HCT116 (cell line): ENCODE data around the gene HIVEP2. TPM values are rescaled to one million over a fixed set of nuclear protein-coding genes. Genes with fewer than 3 reads are reported as not detected.

Source experiments
- ATAC-seq: fragments of 200-7000 bp; cut with Tn5 transposase; 2 replicates; pipeline ENCODE4 v1.9.1; 2020; ENCODE audit warnings: mild to moderate bottlenecking, moderate library complexity
- BruUV-seq: library from RNA; stranded (reverse); fragments of 400-500 nt; replicated peaks from 2 replicates; lab custom pipeline; 2021; lab: Mats Ljungman, UMichigan
- CTCF ChIA-PET: fragments of 300-600 bp; sonication (Branson Sonifier 250); formaldehyde crosslinking; loops from one replicate; lab custom pipeline; 2021; ENCODE audit warnings: antibody characterized with exemption; lab: Charles Lee
- POLR2A ChIA-PET: fragments of 300-600, 350-600 bp; sonication (Branson Sonifier 250); formaldehyde crosslinking; loops from one replicate; lab custom pipeline; 2021; ENCODE audit warnings: antibody characterized with exemption; lab: Charles Lee
- RAD21 ChIA-PET, 2 experiments: fragments of 300-600 bp; sonication (Branson Sonifier 250); formaldehyde crosslinking; loops; one replicate each; lab custom pipeline; 2023; ENCODE audit warnings: low total read pairs in 2 of 2; ENCODE audit not compliant: uncharacterized antibody in 2 of 2, unreplicated experiment in 2 of 2, low non-redundant PET in 1 of 2; lab: Charles Lee
- DNase-seq: peaks from one replicate; pipeline ENCODE4 v3.0.0-alpha.2; 2010; ENCODE audit warnings: low read depth, low spot score
- H2AFZ ChIP-seq: fragments of 200-600 bp; shearing (Covaris generic), sonication (generic); 2 replicates; pipeline ENCODE4 v1.6.1; 2017; ENCODE audit warnings: low read depth, mixed run types, mixed read lengths, antibody characterized with exemption, low read length; ENCODE audit not compliant: poor library complexity, severe bottlenecking
- H3K27ac ChIP-seq: 2 replicates; pipeline ENCODE4 v1.5.1; 2012; ENCODE audit warnings: low read depth, low read length
- H3K27me3 ChIP-seq: fragments of 200-600 bp; sonication (generic); 2 replicates; pipeline ENCODE4 v1.6.1; 2016; ENCODE audit warnings: mixed run types, low read length, mixed read lengths; ENCODE audit not compliant: insufficient read depth
- H3K36me3 ChIP-seq, 2 experiments: fragments of 200-500 bp in 1 of 2; fragments of 200-600 bp in 1 of 2; sonication (Bioruptor generic) in 1 of 2; sonication (generic) in 1 of 2; 2 replicates each; pipeline versions ENCODE4 v1.5.1 to v1.6.1; 2014 to 2016; ENCODE audit warnings: low read length in 2 of 2, inconsistent platforms in 1 of 2, mixed read lengths in 1 of 2, mixed run types in 1 of 2; ENCODE audit not compliant: insufficient read depth in 2 of 2, control insufficient read depth in 1 of 2
- H3K4me1 ChIP-seq, 2 experiments: fragments of 200-600 bp in 1 of 2; sonication (generic) in 1 of 2; 2 replicates each; pipeline versions ENCODE4 v1.5.1 to v1.6.1; 2012 to 2017; ENCODE audit warnings: low read length in 2 of 2, inconsistent platforms in 1 of 2, mild to moderate bottlenecking in 1 of 2, mixed read lengths in 1 of 2, mixed run types in 1 of 2, moderate library complexity in 1 of 2; ENCODE audit not compliant: insufficient read depth in 2 of 2, control insufficient read depth in 1 of 2
- H3K4me2 ChIP-seq: fragments of 200-600 bp; sonication (generic); 2 replicates; pipeline ENCODE4 v1.6.1; 2017; ENCODE audit warnings: mixed run types, low read length, mixed read lengths
- H3K4me3 ChIP-seq, 2 experiments: fragments of 200-600 bp in 1 of 2; sonication (generic) in 1 of 2; replicated peaks in 1 of 2; 2 replicates each; pipeline ENCODE4 v1.5.1; 2011 to 2016; ENCODE audit warnings: low read length in 2 of 2, control low read depth in 1 of 2, low read depth in 1 of 2, mild to moderate bottlenecking in 1 of 2, mixed read lengths in 1 of 2, mixed run types in 1 of 2
- H3K79me2 ChIP-seq: fragments of 200-600 bp; sonication (generic); 2 replicates; pipeline ENCODE4 v1.6.1; 2017; ENCODE audit warnings: mild to moderate bottlenecking, mixed run types, low read length, moderate library complexity, mixed read lengths; ENCODE audit not compliant: insufficient read depth
- H3K9ac ChIP-seq: fragments of 200-600 bp; sonication (generic); 2 replicates; pipeline ENCODE4 v1.6.1; 2016; ENCODE audit warnings: low read length, mixed read lengths
- H3K9me2 ChIP-seq: fragments of 200-600 bp; sonication (generic), shearing (Covaris generic); 2 replicates; pipeline ENCODE4 v1.6.1; 2017; ENCODE audit warnings: mixed run types, mild to moderate bottlenecking, moderate library complexity; ENCODE audit not compliant: insufficient read depth
- H3K9me3 ChIP-seq, 2 experiments: fragments of 200-500 bp in 1 of 2; fragments of 200-600 bp in 1 of 2; sonication (Bioruptor generic) in 1 of 2; sonication (generic) in 1 of 2; 2 replicates each; pipeline ENCODE4 v1.6.1; 2014 to 2017; ENCODE audit warnings: low read length in 2 of 2, mixed read lengths in 2 of 2, inconsistent platforms in 1 of 2, low read depth in 1 of 2, mild to moderate bottlenecking in 1 of 2, mixed run types in 1 of 2, moderate library complexity in 1 of 2; ENCODE audit not compliant: control insufficient read depth in 1 of 2, insufficient read depth in 1 of 2
- H4K20me1 ChIP-seq: fragments of 200-600 bp; sonication (generic), shearing (Covaris generic); 2 replicates; pipeline ENCODE4 v1.6.1; 2017; ENCODE audit warnings: mixed run types, mild to moderate bottlenecking, moderate library complexity; ENCODE audit not compliant: insufficient read depth
- ATF3 ChIP-seq: IDR thresholded peaks from 2 replicates; pipeline ENCODE4 v1.6.1; 2012
- CBX3 ChIP-seq: IDR thresholded peaks from 2 replicates; pipeline ENCODE4 v1.6.1; 2012; ENCODE audit warnings: low read depth
- CEBPB ChIP-seq: IDR thresholded peaks from 2 replicates; pipeline ENCODE4 v1.6.1; 2012; ENCODE audit warnings: low read depth
- EGR1 ChIP-seq: IDR thresholded peaks from 2 replicates; pipeline ENCODE4 v1.6.1; 2012; ENCODE audit warnings: low read depth
- ELF1 ChIP-seq: IDR thresholded peaks from 2 replicates; pipeline ENCODE4 v1.6.1; 2012; ENCODE audit warnings: low read depth, borderline replicate concordance
- EZH2 ChIP-seq: fragments of 200-600 bp; sonication (generic); IDR thresholded peaks from 2 replicates; pipeline ENCODE4 v1.6.1; 2017; ENCODE audit warnings: antibody characterized with exemption, mixed run types
- EZH2phosphoT487 ChIP-seq: fragments of 200-600 bp; IDR thresholded peaks from 2 replicates; pipeline ENCODE4 v1.6.1; 2018; ENCODE audit warnings: antibody characterized with exemption, borderline replicate concordance
- FOSL1 ChIP-seq: IDR thresholded peaks from 2 replicates; pipeline ENCODE4 v1.6.1; 2012; ENCODE audit warnings: low read depth
- JUND ChIP-seq: IDR thresholded peaks from 2 replicates; pipeline ENCODE4 v1.6.1; 2012
- MAX ChIP-seq: IDR thresholded peaks from 2 replicates; pipeline ENCODE4 v1.6.1; 2012
- POLR2A ChIP-seq: IDR thresholded peaks from 2 replicates; pipeline ENCODE4 v1.7.0; 2011; ENCODE audit warnings: borderline replicate concordance; ENCODE audit not compliant: insufficient read depth, insufficient read length; ENCODE audit errors: extremely low read depth
- POLR2AphosphoS5 ChIP-seq: IDR thresholded peaks from 2 replicates; pipeline ENCODE4 v1.6.1; 2011; ENCODE audit warnings: mild to moderate bottlenecking, low read depth, low read length, moderate library complexity
- RAD21 ChIP-seq: IDR thresholded peaks from 2 replicates; pipeline ENCODE4 v1.6.1; 2012; ENCODE audit warnings: low read depth, mild to moderate bottlenecking
- REST ChIP-seq: IDR thresholded peaks from 2 replicates; pipeline ENCODE4 v1.6.1; 2012; ENCODE audit warnings: low read depth
- SIN3A ChIP-seq: IDR thresholded peaks from 2 replicates; pipeline ENCODE4 v1.6.1; 2012; ENCODE audit warnings: low read depth
- SP1 ChIP-seq: IDR thresholded peaks from 2 replicates; pipeline ENCODE4 v1.6.1; 2012; ENCODE audit warnings: low read depth
- SRF ChIP-seq: IDR thresholded peaks from 2 replicates; pipeline ENCODE4 v1.6.1; 2012; ENCODE audit warnings: low read depth
- TCF7L2 ChIP-seq: IDR thresholded peaks from 2 replicates; pipeline ENCODE4 v1.7.0; 2011; ENCODE audit warnings: borderline replicate concordance, inconsistent platforms; ENCODE audit not compliant: insufficient read depth, insufficient read length; ENCODE audit errors: extremely low read depth
- YY1 ChIP-seq: IDR thresholded peaks from 2 replicates; pipeline ENCODE4 v1.6.1; 2011; ENCODE audit warnings: low read length, low read depth, moderate library complexity, mild to moderate bottlenecking; ENCODE audit not compliant: insufficient replicate concordance; ENCODE audit errors: extremely low read depth
- ZBTB33 ChIP-seq: IDR thresholded peaks from 2 replicates; pipeline ENCODE4 v1.6.1; 2011; ENCODE audit warnings: mild to moderate bottlenecking, low read length, moderate library complexity; ENCODE audit not compliant: insufficient replicate concordance; ENCODE audit errors: extremely low read depth
- ZFX ChIP-seq: fragments of 450-650 bp; IDR thresholded peaks from 2 replicates; pipeline ENCODE4 v1.6.1; 2017
- ZNF274 ChIP-seq: fragments of 200-500 bp; sonication (Bioruptor generic); IDR thresholded peaks from 2 replicates; pipeline ENCODE4 v1.6.1; 2014; ENCODE audit warnings: mild to moderate bottlenecking, low read depth, low read length, inconsistent platforms
- intact Hi-C: fragments of 100-400 bp; cut with micrococcal nuclease; formaldehyde crosslinking; loops from 2 replicates; pipeline ENCODE4 v1.10.0; 2022
- total RNA-seq: library from RNA; stranded (reverse); gene quantifications from one replicate; pipeline ENCODE4 v1.2.1, GENCODE V29; 2021; ENCODE audit not compliant: unreplicated experiment

The HIVEP2 gene
- total RNA-seq, 1 experiment from 2014 or later = 8.1 TPM

- Histone ChIP-seq H3K27me3 (no peaks in the 10 kb centered on the region), H3K4me1 (peaks cover 0 to 11% of the 10 kb centered on the region in 2 experiments; a peak in 2 of 4 replicates), H3K27ac (no peak overlapping the region), H3K36me3 (no peaks in the 10 kb centered on the region), H3K4me2 (peak overlapping the region; percentile 45), H3K79me2 (no peaks in the 10 kb centered on the region), H3K9ac (peak overlapping the region; percentile 34; the same call in 1 of the 2 replicates), H4K20me1 (no peaks in the 10 kb centered on the region), H3K9me2 (no peaks in the 10 kb centered on the region), H2AFZ (no peak overlapping the region), H3K4me3 (no peak overlapping the region), H3K9me3 (no peaks in the 10 kb centered on the region)
- intact Hi-C loops = no loop called here
- RAD21 ChIA-PET = no interaction called here
- BruUV-seq = no TSS peak
- CTCF ChIA-PET = no interaction called here
- DNase-seq (peak; percentile 47), ATAC-seq (peak; percentile 92)
- POLR2A ChIA-PET = no interaction called here
- TF ChIP-seq EZH2phosphoT487 (no peak), JUND (no peak; the same call in 1 of the 2 replicates), EZH2 (no peak), ZFX (no peak), FOSL1 (peak; percentile 46), ATF3 (no peak), SIN3A (no peak), CEBPB (peak; percentile 42; the same call in 1 of the 2 replicates), MAX (peak; percentile 79), POLR2A (no peak), ELF1 (no peak), SRF (no peak), EGR1 (no peak), ZBTB33 (no peak), CBX3 (peak; percentile 34; the same call in 1 of the 2 replicates), YY1 (no peak), ZNF274 (no peak), REST (no peak), POLR2AphosphoS5 (no peak), SP1 (peak; percentile 22; the same call in 1 of the 2 replicates), RAD21 (no peak), TCF7L2 (no peak)
Observed at GRCh38 chr6:142802124-142802523, 142.9 kb downstream of the HIVEP2 start.
